GM19099 (cell line): ENCODE results near the gene GULP1.

Experiments
- POLR2A ChIP-seq: IDR thresholded peaks from 3 replicates; pipeline ENCODE4 v1.6.1; 2011; ENCODE audit warnings: low read depth; ENCODE audit not compliant: insufficient read length; ENCODE audit errors: extremely low read depth

Gene GULP1

DNA sequence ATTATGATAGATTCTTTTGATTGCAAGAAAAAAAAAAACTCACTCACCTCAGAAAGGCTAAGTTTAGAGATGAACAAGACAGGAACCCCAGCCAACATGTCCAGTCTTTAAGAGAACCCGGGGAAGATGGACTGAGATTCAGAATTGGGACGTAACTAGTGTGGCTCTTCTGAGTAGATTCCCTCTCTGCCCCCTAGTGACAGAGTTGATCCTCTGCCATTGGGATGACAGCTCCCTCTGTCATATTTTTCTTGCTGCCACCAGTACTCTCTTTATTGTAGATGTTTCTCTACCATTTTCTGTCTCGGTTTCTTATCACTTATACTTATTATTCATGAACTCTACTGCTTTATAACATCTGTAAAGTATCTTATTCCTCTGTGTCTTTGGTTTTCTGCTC is 77.7 kb downstream of the GULP1 start:
- no peak for TF ChIP-seq POLR2A

DNA sequence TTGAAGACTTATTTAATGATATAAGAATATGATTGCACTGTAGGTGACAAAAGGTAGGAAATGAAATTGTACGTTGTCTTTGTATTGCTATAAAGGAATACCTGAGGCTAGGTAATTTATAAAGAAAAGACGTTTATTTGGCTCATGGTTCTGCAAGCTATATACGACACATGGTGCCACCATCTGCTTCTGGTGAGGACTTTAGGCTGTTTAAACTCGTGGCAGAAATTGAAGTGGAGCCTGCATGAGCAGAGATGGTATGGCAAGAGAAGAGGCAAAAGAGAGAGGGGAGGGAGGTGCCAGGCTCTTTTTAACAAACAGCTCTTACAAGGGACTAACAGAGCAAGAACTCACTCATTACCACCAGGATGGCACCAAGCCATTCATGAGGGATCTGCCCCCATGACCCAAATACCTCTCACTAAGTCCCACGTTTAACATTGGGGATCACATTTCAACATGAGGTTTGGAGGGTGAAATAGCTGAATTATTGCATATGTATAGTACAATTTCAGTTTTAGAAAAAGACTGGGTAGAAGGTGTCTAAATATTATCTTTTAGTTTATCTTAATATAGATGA is 86.8 kb downstream of the GULP1 start:
- no peak for TF ChIP-seq POLR2A

DNA sequence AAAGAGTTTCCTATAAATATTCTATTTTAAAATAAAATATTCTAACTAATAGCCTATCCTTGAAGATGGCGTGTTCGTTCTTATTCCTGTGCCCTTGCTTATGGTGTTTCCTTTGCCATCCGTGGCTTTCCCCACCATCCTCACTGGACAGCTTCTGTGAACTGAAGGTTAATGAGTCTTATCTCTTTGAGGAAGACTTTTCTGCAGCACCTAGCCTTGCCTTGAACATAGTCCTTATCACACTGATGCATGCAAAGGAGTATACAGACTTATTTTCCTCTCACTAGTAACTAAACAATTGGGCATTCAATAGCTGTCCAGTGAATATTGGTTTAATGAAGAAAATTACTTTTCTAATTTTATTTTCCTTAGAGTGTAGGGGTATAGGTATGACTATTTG is 88.1 kb downstream of the GULP1 start:
- TF ChIP-seq POLR2A: no peak

DNA sequence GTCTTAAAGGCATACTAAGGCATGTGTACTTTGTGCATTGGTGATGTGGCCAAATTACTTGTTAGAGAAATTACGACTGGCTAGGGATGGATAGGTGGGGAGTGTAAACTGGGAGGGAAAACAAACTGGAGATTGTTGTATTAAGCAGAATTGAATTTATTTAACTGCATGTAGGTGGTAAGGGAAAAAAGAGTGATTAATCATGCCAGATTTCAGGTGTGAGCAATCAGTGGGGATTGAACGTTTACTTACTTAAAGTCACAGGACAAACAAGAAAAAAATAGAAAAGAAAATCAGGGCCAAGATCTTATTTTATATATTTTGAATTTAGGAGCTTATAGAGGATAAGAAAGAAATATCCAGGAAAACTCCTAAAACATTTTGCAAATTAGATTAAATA is 88.6 kb downstream of the GULP1 start:
- TF ChIP-seq POLR2A: no peak

DNA sequence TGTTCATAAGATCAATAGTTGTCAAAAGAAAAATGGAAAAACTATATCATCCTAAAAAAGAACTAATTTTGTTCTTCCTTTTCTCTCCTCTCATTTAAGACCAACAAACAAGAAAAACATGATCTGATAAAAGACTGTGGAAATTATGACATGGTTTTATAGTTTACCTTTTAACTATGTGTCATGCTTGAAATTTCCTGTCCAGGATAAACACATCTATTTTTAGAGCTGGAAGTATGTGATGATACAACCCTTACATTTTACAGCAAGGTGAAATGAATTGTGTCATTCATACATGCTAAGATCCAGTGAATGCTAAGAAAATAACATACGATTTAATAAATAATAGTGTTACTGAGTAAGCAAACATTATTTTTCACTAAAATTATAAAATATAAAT is 89.9 kb downstream of the GULP1 start:
- TF ChIP-seq POLR2A: no peak

DNA sequence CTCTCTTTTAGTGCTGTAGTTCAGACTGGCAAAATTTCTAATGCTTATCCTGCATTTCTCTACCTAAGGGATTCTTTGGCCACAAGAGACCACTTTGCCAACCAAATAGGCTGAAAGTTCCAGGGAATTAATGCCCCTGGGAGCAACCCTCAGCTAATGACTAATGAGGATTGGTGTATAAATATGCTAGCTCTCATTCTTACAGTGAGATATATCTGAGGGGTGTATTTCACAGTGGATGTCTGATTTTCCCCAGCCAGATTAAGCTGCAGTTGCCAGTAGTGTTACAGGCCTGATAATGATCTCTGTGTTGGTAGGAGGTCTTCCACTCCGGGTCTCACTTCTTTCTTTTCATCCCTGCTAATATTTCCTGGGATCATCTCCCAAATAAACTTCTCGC is 90.4 kb downstream of the GULP1 start:
- TF ChIP-seq POLR2A: no peak

DNA sequence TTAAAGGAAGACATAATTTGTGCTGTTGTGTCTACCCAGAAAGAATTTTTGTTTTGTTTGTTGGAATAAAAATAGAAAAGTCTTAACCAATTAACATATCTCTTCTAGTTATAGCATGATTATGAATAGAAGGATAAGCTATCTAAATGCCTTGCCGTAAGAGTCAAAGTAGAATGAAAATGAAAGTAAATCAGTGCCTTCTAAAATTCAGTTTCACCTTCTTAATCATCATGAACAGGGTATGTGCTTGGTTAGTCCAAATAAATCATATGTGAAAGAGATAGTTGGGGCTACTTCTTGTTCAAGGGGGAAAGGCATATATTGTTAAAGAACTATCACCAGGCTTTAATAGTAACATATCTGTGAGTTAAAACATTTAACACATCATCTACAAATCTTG is 91.5 kb downstream of the GULP1 start:
- no peak for TF ChIP-seq POLR2A

DNA sequence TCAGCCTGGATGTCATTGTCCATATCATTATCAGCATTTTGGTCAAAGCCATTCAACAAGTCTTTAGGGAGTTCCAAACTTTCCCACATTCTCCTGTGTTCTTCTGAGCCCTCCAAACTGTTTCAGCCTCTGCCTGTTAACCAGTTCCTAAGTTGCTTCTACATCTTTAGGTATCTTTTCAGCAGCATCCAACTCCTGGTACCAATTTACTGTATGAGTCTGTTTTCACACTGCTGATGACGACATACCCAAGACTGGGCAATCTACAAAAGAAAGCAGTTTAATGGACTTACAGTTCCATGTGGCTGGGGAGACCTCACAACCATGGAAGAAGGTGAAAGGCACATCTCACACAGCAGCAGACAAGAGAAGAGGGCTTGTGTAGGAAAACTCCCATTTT is 94.2 kb downstream of the GULP1 start:
- TF ChIP-seq POLR2A: no peak

DNA sequence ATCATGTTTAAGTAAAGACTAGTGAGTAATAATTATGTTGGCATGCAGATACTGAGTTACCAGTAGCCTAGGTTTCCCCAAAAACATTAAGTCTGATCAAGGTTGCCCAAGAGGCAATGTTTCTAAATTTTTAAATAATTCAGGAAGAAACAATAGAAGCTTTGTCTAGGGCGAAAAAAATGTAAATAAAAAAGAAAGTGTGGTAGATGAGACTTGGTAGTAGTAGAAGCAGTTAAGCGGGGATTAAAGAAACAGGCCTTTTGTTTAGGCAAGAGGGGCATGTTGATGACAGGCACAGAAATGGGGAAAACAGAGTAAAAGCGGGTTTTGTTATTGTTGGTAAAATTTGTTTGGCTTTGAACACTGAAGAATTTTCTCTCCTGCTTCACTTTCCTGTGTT is 97.2 kb downstream of the GULP1 start:
- TF ChIP-seq POLR2A: no peak

DNA sequence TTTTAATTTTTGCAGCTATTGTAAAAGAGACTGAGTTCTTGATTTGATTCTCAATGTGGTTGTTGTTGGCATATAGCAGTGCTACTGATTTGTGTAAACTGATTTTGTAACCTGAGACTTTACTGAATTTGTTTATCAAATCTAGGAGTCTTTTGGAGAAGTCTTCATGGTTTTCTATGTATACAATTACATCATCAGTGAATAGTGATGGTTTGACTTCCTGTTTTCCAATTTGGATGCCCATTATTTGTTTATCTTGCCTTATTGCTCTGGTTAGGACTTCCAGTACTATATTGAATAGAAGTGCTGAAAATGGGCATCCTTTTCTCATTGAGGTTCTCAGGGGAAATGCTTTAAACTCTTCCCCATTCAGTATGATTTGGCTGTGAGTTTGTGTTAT is 99.7 kb downstream of the GULP1 start:
- TF ChIP-seq POLR2A: no peak

DNA sequence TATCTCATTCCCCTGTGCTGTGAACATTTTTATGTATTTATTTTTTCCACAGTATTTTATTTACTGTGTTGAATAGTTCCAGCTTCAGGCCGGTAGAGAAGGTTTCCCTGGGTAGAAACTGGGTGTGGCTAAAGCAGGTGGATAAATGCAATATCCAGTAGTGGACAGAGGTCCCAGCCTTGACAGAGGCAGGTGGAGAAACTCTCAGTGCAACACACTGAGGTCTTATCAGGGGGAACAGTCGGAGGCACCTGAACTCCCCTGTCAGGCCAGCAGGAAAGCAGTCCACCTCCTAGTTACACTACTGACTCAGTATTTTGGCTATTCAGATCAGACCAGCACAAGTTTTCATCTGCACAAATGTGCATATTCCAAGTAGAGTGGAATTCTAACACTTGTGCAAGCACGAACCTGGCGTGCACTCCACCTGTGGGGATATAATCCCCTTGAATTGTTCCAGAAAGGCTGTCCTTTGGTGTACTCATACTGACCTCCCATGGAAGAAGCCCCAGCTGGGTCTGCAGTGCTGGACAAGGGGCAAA is 103.3 kb downstream of the GULP1 start:
- TF ChIP-seq POLR2A: no peak

DNA sequence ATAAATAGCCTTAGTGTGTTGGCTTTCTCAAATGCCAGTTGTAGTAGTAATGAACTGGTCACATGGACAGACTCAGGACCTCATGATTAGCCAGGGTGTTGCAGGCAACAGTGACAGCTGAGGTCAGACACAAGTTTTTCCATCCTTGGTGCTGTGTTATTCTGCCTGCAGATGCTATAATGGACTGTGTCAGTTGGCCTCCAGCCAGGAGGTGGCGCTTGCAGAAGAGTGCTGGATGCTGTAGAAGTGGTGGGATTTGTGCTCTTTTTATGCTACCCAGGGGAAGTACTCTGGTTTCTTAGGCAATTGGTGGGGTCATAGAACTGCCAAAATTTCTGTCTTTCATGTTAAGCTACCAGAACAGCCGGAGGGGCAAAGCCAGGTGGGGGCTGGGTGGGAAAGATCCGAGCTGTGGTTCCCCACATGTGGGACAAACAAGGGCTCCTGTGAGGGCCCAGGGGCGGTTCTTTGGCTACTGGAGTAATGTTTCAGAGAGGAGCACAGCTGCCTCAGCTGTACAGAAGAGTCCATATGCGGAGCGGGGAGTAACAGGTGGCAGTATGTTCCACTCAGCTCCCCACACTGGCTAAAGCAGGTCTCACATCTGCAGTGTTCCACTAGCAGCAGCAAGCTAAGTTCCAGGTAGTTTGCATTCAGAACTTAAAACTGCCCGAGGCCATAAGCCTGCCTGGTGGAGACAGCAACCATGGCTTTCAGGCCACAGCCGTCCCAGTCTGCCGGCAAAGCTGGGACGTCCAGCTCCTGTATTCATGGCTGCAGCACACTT is 104.4 kb downstream of the GULP1 start:
- no peak for TF ChIP-seq POLR2A

DNA sequence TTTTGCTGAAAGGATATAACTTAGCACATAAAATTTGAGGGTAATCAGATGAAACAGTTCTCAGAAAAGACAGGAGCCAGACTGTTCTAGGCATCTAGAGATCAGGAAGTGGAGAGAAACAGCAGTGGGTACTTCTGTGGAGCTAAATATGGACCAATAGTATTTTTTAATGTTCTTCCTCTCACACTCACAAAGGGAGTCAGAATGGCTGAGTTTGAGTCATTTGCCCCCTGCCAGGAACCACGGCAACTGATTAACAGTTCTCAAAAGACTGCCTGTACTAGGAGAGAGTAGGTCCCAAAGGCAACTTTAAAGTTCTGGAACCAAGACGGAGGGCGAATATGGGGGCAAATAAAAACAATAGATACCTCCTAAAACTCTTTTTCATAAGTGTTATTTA is 107.5 kb downstream of the GULP1 start:
- no peak for TF ChIP-seq POLR2A

DNA sequence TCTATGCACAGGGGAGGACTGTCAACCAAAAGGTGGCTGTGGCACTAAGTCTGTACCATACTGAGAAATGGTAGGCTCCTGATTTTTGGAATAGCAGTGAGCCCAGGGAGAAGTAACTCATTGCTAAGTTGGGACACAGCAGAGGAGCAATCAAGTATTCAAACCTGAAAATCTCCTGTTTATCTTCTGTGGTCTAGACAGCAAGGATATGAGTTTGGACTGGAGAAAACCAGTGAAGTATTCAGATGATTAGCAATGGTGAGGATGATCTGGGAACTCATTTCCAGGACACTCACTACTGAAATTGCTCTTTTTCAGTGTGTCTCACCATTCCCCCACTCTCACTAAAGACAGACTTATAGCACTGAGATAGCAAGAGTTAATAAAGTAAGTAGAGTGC is 112.0 kb downstream of the GULP1 start:
- TF ChIP-seq POLR2A: no peak

DNA sequence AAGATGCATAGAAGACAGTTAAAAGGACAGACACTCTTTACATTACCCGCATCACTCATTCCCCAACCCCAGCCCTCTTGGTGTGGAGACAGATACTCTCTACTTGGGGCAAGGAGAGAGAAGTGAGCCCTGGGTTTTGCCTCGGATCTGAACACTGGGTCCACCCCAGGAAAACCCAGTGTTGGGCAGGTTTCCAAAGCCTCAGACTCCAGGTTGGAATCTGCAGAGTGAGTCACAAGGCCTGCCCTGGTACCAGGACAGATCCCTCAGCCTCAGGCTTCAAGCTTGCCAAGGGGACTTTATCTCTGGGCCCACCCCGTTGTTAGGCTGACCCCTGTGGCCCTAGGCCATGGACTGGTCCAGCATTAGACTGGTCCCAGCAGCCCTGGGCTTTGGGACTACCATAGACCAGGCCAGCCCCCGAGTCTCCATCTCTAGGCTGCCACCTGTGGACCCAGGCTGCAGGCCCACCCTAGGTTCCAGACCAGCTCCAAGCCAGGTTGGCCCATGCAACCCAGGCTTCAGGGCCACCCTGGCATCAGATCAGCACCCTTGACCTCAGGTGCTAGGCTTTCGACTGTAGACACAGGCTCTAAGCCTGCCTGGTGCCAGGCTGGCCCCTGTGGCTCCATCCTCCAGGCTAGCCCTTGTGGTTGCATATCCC is 112.8 kb downstream of the GULP1 start:
- no peak for TF ChIP-seq POLR2A

DNA sequence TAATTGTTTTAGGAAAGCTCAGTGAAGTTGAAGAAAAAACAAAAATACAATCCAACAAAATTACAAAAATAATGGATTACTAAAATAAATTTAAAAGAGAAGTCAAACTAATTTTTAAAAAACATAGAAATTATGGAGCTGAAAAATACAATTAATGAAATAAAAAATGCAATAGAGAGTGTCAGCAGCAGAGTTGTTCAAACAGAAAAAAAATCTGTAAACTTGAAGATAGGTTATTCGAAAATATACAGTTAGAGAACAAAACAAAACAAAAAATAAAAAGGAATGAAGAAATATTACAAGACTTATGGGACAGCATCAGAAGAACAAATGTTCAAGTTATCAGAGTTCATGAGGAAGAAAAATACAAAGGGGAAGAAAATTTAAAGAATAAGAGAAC is 114.7 kb downstream of the GULP1 start:
- TF ChIP-seq POLR2A: no peak
